D341Med (cell line): ENCODE measurements around the gene CDK6.

Source experiments
- DNase-seq: peaks from one replicate; pipeline ENCODE4 v3.0.0; 2012; ENCODE audit warnings: low spot score

The CDK6 gene

DNA sequence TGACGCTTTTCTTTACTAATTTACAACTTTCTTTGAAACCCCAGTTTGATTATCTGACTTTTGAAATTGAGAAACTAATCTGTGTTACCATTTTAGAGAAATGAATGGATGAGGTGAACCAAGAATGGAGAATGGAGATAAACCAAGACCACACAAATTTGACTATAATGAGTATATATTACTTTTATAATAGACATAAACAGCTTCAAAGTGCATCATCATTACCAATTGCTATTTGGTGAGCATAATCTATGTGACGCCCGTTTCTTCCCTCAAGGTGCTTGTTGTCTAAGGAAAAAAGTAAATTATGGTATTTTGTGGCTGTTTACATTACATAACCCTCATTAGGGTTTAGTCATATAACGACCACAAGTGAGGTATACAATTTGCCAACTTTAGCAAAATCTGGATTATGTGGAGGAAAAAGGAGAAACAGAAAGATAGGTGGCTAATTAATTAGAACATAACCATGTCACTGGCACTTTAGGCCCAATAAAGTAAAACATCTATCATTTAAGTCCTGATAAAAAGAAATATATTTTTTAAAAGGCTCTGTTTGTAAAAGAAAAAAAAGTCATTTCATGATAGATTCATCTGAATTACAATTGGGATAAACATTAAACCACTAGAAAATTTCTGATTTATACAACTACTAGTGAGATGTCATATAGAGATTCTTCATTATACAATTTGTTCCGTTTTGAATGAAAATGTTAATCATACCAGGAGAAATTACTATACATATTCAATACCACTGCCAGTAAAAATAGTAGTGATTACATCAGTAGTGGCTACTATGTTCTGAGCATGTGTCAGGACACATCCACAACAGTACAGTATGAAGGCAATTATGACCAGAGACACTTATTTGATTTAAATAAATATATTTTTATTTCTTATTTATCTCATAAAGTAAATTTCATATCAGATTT lies 128.0 kb downstream of the CDK6 start:
- DNase-seq, result no peak

DNA sequence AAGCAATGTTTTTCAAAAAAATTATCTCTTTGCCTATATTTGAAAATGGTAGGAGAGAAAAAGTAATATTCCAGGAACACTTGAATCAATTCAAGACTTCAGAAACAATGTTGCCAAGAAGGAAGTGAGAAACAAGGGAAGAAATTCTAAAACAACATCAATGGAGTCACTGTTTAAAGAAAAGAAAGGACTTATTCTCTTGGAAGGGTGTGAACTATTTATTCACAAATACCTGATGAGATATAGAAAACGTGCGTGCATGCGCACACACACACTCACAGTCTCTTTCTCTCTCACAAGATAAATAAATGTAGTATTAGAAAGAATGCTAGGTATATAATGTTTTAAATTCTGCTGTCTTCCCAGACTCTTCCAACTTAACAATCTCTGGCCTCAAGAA lies 128.9 kb downstream of the CDK6 start:
- DNase-seq, result no peak

DNA sequence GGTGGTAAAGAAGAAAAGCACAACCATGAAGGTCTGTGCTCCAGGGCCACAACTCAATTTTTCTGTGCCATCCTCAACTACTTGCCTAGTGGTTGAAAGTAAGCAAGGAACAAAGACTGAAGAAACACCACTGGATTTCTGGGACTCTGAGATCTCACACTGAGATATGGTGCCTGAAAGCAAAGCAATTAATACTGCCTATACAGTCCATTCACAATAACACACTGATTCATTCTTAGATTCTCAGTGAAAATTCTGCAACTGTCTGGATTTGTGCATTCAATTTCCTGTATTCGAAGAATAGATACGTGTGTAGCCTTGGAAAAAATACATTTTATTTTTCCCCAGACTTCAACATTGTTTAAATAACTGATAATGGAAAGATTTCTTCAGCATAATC lies 129.8 kb downstream of the CDK6 start:
- DNase-seq, result no peak

DNA sequence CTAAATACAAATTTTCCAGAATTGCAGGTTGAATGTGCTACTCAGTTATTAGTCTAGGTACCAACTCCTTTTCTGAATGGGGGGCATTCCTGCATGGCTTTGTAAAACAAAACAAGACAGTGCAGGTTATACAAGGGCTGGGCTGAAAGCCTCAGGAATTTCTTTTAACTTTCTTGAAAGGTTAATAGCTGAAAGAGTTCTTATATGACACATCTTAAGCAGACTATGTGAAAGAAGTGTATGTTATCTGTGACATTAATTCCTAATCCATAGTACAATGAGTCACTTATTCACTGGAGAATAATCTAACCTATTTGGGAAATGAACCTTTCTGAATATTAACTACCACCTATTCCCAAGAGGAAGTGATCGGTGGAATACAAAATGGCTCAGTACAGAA lies 130.5 kb downstream of the CDK6 start:
- DNase-seq, result no peak

DNA sequence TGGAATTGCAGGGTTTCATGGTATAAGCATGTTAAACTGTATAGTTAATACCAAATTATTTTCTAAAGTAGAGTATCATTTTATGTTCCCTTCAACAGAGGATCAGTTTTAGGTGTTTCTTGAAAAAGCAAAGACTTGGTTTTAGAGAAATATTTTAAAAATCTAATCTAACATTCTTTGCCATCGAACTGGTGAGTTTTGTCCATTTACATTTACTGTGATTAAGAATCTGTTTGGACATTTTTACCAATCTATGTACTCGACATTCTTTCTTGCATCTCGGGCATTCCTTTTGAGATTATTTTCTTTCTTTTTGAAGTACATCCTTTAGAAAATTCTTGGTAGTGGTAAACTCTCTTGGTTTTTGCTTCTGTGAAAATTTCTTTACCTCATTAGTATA lies 131.5 kb downstream of the CDK6 start:
- no peak for DNase-seq

GRCh38 chr7:92702535-92702934 lies 133.8 kb downstream of the CDK6 start:
- DNase-seq, result no peak

- no peak for DNase-seq
Measured at GRCh38 chr7:92699966-92700514, 136.3 kb downstream of the CDK6 start.

DNA sequence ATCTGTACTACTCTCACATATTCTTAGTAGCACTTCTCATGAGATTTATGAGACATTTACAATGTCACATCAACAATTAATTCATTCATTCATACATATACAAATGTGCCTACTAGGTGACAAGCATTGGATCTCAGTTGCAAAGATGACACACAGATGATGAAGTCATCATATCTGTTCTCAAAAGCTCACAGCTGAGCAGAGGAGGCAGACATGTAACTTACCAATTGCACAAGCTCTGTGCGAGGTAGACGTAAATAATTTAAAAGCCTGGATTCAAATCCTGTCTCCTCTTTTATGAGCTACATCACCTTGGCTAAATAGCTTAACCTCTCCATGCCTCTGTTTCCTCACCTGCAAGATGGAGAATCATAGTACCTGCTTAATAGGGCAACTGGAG lies 136.8 kb downstream of the CDK6 start:
- no peak for DNase-seq

DNA sequence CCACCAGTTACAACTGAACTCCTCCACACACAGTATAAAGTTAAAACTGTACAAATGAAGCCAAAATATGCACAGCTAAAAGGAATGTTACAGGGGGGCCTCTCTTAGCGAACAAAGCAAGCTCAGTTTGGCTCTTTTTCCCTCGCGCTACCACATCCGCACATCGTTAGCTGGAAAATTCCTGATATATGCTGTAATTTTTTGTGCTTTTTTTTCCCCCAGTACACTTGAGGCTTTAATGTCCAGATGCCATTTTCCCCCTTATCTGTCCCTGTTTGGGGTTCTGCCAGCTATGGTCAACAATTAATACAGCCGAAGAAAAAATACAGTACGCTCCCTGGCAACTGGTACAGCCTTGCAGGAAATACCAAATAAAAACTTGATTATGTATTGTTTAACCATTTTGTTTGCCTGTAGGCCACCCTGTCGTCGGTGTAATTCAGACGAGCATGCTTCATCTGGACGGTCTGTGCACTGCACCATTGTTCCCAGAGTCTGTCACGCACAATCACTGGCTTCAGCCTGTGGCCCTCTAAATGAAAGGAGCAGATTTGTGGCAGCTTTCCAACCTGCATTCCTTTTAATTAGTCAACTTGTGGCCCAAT lies 138.0 kb downstream of the CDK6 start:
- no peak for DNase-seq

DNA sequence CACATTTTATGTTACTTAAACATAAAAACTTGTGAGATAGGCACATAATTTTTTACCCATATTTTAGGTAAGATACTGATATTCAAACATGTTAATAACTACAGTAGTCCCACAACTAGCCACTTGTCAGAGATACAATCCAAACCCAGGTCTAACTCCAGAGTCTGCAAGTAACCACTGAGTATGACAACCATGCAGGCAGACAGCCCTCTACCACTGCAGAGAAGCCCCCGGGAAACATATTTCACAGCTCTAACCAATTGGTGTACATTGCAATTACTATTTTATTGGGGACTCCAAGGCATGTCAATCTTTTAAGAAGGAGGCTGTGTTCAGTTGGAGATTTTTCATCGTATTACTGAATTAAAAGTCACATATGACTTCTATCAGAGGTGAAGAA lies 139.0 kb downstream of the CDK6 start:
- DNase-seq, result no peak

- DNase-seq, result no peak
Measured at GRCh38 chr7:92697012-92697411, 139.4 kb downstream of the CDK6 start.

GRCh38 chr7:92696584-92696983 lies 139.8 kb downstream of the CDK6 start:
- no peak for DNase-seq

DNA sequence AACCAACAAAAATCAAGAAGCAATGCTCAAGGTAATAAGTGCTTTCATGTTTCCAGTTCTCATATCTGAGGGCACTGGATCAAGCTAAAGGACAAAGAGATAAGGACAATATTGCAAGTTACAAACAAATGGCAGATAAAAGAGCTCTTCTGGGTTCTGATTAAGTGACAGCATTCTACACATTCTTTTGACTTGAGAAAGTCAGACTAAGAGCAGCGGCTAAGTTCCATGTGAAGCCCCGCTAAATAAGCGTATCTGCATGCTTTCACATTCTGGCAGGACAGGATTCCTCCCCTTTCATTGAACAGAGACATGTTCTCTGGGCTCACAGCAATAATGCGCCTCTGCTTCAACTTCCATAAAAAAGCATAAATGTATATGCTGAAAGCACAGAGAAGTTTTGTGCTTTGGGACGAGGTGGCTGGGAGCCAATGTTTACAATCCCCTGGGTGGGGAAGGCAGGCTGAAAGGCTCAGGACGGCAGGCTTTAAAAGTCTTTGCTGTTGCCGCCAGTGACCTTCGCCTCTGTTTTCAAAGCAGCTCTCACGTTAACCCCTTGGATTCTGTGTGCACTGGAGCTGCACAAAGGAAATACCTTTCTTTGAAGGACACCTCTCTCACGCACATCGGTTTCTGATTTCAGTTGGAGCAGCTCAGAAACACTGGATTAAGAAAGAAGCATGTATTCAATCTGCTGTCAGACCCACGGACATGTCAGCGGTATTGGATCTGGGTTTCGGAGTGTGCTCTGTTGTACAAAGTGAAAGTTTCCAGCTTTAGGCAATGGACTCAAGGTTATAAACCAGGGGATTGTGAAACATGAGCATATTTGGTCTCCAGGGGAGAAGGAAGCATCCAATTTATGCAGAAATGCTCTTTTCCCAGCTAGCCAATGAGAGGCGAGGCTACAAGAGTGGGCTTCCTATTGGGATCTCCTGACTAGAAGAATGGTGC lies 140.8 kb downstream of the CDK6 start:
- DNase-seq, result no peak

DNA sequence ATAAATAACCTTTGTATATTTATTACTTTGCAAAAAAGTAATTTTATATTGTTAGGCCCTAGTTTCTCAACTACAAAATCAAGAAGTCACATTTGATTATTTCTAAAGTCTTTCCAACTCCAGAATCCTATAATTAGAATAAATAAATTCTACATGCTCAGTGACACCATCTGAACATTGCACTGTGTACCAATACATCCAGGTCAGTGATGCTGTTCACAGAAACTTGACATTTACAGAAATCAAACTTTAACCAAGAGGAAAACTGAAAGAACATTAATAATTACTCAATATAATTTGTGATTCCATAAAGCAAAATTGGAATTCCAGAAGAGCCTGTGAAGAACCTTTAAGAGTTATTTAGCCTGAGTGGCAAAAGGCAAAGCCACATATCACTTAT lies 142.2 kb downstream of the CDK6 start:
- DNase-seq, result no peak

DNA sequence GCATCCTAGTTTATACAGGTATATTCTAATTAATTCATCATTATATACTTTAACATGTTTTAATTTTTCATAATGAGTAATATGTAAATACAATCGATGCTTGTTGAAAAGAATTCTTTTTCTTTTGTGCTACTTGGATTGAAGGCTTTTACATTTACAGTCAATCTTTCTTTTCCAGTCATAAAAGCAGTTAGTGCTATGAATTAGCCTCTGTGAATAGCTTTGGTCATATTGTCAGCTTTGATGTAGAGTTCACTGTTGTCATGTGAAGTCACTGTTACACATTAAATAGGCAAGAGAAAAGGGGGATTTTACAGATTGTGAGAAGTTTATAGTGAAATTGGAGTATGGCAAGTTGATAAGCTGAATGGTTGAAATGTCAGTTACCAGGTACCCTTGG lies 142.9 kb downstream of the CDK6 start:
- DNase-seq, result no peak

DNA sequence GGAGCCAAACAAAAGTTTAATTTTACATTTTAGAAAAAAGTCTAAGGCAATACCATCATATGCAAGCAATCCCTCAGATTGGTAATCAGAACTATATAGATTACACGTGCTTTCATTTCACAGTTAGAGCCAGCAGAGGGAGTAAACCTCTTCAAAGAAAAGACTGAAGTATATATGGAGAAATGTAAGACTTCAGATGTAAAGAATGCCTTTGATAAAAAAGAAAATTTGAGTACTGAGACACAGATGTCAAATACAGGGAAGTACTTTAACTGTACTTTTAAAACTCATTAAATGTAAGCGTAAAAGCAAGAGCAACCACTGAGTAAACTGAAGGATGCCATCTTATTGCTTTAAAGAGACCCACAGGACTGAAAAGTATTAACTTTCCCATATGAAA lies 144.8 kb downstream of the CDK6 start:
- DNase-seq, result no peak

DNA sequence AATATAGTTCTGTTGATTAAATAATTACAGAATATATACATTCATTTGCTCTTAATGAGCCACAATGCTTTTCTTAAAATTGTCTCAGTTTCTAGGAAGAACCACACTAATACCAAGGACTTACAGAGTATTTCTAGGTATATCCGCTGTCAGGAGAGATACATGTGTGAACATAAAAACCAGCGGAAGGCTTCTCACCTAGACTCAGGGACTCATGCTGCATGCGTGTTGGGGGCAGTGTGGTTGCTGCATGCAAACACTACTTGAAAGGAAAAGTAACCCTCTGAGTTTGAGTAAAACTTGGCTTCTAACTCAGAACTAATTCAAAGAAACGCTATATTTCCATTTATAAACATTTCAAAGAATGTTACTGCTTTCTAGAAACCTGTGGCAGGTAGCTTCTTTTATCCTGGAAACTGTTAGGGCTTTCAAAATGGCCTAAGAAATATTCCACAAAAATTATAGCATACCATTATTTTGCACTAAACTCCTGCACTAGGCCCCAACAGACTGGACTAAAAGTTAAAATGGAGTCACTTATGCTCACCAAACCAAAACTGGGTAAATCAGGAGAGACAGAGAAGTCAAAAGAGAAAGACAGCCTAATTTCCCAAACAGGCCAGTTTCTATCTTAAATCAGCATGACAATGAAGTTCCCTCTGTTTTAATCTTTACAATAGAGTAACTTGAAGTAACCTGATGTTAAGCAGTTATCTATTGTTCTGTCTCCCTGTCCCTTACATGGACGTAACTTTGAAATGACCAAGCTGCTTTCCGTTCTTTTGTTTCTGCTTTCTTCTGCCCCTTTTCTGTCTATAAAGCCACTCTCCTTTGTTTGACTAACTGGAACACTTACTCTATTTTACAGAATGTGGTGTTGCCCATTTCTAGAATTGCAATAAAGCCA lies 151.0 kb downstream of the CDK6 start:
- DNase-seq, result no peak

DNA sequence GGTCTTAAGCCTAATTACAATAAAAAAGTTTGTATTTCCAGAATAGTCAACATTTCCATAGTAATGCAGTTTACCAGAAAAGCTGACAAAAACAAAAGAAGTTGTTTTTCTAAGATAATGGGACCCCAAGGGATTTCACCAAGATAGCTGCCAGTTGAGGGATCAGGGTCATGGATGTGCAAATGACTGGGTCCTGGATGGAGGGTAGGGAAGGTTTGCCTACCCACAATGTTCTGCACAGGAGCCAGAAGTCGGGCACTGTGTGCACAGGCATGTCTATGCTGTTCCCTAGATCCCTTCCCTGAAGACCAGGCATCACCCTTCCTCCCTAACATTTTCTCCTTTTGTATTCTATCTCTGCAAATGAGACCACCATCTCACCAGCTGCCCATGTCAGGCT lies 152.1 kb downstream of the CDK6 start:
- DNase-seq, result no peak

- no peak for DNase-seq
Measured at GRCh38 chr7:92682903-92683539, 153.4 kb downstream of the CDK6 start.

GRCh38 chr7:92682330-92682729 lies 154.0 kb downstream of the CDK6 start:
- no peak for DNase-seq

- DNase-seq, result no peak
Measured at GRCh38 chr7:92681633-92682032, 154.7 kb downstream of the CDK6 start.
